Lower lobe of right lung (tissue), 2 donors: ENCODE measurements around the gene MSLN. TPM values are rescaled to one million over a fixed set of nuclear protein-coding genes. Genes with fewer than 3 reads are reported as not detected.

Experiments
- ATAC-seq, 2 donors: fragments of 200-7000 bp; cut with Tn5 transposase; one replicate each; pipeline ENCODE4 v1.9.1; 2020 to 2022; ENCODE audit warnings: mild to moderate bottlenecking in 2 of 2, moderate library complexity in 2 of 2
- DNase-seq: peaks from one replicate; pipeline ENCODE4 v3.0.0-alpha.2; 2020
- H3K27ac ChIP-seq: fragments of 200-600 bp; one replicate; pipeline ENCODE4 v1.8.0; 2022
- H3K27me3 ChIP-seq: fragments of 200-600 bp; one replicate; pipeline ENCODE4 v1.8.0; 2022; ENCODE audit warnings: low read depth
- H3K36me3 ChIP-seq: fragments of 200-600 bp; one replicate; pipeline ENCODE4 v1.8.0; 2022; ENCODE audit warnings: mild to moderate bottlenecking
- H3K4me1 ChIP-seq: fragments of 200-600 bp; one replicate; pipeline ENCODE4 v1.8.0; 2022
- H3K4me3 ChIP-seq: fragments of 200-600 bp; one replicate; pipeline ENCODE4 v1.8.0; 2022; ENCODE audit warnings: mild to moderate bottlenecking
- H3K9me3 ChIP-seq: fragments of 200-600 bp; one replicate; pipeline ENCODE4 v1.8.0; 2022
- intact Hi-C: fragments of 100-400 bp; cut with DNase I; formaldehyde crosslinking; loops from one replicate; pipeline ENCODE4 v1.11.0; 2022
- total RNA-seq: library from RNA; stranded (reverse); fragmentation: NEBNext Ultra II Directional; extraction: Animal tissue kit (Norgen Biotek cat#: 25700); gene quantifications from one replicate; pipeline ENCODE4 v1.2.1, GENCODE V29; 2021
- TF ChIP-seq, protein P1 (sequence below): fragments of 200-600 bp; IDR thresholded peaks from one replicate; pipeline ENCODE4 v1.8.0; 2022; ENCODE audit warnings: antibody characterized with exemption, mild to moderate bottlenecking
- donor health status: DM: no; HTN: yes; CAD: no; lungs with severe emphysema.

Gene MSLN
- total RNA-seq, 1 donor from 2014 or later: 42.6 TPM

- TF ChIP-seq, protein P1, sequence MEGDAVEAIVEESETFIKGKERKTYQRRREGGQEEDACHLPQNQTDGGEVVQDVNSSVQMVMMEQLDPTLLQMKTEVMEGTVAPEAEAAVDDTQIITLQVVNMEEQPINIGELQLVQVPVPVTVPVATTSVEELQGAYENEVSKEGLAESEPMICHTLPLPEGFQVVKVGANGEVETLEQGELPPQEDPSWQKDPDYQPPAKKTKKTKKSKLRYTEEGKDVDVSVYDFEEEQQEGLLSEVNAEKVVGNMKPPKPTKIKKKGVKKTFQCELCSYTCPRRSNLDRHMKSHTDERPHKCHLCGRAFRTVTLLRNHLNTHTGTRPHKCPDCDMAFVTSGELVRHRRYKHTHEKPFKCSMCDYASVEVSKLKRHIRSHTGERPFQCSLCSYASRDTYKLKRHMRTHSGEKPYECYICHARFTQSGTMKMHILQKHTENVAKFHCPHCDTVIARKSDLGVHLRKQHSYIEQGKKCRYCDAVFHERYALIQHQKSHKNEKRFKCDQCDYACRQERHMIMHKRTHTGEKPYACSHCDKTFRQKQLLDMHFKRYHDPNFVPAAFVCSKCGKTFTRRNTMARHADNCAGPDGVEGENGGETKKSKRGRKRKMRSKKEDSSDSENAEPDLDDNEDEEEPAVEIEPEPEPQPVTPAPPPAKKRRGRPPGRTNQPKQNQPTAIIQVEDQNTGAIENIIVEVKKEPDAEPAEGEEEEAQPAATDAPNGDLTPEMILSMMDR: no peak
- DNase-seq: no peak
- H3K4me3 ChIP-seq: no peak overlapping the region
- no peaks in the 10 kb centered on the region for H3K36me3 ChIP-seq
- H3K27me3 ChIP-seq: peaks cover 32% of the 10 kb centered on the region
- no peak overlapping the region for H3K27ac ChIP-seq
- no peaks in the 10 kb centered on the region for H3K9me3 ChIP-seq
- intact Hi-C loops: no loop called here
- ATAC-seq: no peak
- H3K4me1 ChIP-seq: peaks cover 13% of the 10 kb centered on the region
These were observed 41.2 kb downstream of the MSLN start for GRCh38 chr16:801584-802363.

GRCh38 chr16:802461-802860 is 41.9 kb downstream of the MSLN start:
- TF ChIP-seq, protein P1: no peak
- DNase-seq: no peak
- intact Hi-C loops: no loop called here
- ATAC-seq: no peak
- Histone ChIP-seq H3K4me3 (no peak overlapping the region), H3K27me3 (peaks cover 32% of the 10 kb centered on the region), H3K36me3 (no peaks in the 10 kb centered on the region), H3K4me1 (peaks cover 15% of the 10 kb centered on the region), H3K9me3 (no peaks in the 10 kb centered on the region), H3K27ac (no peak overlapping the region)

DNA sequence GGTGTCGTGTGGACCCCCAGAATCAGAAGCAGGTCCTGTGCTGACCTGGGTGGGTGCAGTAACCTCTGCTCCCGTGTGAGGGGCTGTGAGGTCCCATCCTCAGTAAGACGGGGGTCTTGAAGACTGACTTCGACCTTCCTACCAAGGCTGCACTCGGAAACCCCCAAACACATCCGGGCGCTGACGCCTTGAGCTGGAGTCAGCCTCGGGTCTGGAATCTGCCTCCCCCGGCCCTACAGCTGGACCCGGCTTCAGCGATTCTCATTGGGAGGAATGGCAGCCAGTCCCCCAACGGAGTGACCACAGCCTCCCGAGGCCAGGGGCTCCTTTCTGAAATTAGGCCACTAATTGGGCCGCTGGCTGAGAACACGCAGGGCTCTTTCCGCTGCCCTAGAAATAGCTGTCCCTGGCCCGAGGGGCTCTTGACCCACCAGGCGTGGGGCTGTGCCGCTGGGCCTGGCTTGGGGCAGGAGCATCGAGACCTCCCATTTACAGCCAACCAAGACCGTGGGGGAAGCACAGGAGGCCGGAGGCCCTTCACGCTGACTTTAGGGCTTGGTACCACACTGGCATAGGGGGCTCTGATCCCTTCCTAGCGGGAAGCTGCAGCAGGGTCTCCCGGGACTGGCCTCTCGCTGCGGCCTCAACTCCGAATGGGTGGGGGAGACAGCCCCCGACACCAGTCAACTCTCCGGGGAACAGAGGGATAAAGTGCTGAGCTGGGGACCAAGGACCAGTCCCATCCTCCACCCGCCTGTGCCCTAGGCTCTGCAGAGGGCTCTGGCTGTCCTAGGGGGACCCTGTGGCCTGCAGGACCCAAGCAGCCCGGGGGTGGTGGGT is 42.6 kb downstream of the MSLN start:
- TF ChIP-seq, protein P1: no peak
- peaks cover 32% of the 10 kb centered on the region for H3K27me3 ChIP-seq
- ATAC-seq: no peak
- no peak overlapping the region for H3K27ac ChIP-seq
- no peak for DNase-seq
- H3K4me3 ChIP-seq: no peak overlapping the region
- no peaks in the 10 kb centered on the region for H3K36me3 ChIP-seq
- H3K9me3 ChIP-seq: no peaks in the 10 kb centered on the region
- intact Hi-C loops: no loop called here
- H3K4me1 ChIP-seq: peaks cover 17% of the 10 kb centered on the region

- ATAC-seq (no peak), DNase-seq (no peak)
- peaks cover 23% of the 10 kb centered on the region for H3K4me1 ChIP-seq
- no peaks in the 10 kb centered on the region for H3K36me3 ChIP-seq
- H3K4me3 ChIP-seq: no peak overlapping the region
- intact Hi-C loops: no loop called here
- peaks cover 30% of the 10 kb centered on the region for H3K27me3 ChIP-seq
- H3K9me3 ChIP-seq: no peaks in the 10 kb centered on the region
- no peak overlapping the region for H3K27ac ChIP-seq
- TF ChIP-seq, protein P1: no peak
These were observed 43.2 kb downstream of the MSLN start for GRCh38 chr16:803754-804080.

DNA sequence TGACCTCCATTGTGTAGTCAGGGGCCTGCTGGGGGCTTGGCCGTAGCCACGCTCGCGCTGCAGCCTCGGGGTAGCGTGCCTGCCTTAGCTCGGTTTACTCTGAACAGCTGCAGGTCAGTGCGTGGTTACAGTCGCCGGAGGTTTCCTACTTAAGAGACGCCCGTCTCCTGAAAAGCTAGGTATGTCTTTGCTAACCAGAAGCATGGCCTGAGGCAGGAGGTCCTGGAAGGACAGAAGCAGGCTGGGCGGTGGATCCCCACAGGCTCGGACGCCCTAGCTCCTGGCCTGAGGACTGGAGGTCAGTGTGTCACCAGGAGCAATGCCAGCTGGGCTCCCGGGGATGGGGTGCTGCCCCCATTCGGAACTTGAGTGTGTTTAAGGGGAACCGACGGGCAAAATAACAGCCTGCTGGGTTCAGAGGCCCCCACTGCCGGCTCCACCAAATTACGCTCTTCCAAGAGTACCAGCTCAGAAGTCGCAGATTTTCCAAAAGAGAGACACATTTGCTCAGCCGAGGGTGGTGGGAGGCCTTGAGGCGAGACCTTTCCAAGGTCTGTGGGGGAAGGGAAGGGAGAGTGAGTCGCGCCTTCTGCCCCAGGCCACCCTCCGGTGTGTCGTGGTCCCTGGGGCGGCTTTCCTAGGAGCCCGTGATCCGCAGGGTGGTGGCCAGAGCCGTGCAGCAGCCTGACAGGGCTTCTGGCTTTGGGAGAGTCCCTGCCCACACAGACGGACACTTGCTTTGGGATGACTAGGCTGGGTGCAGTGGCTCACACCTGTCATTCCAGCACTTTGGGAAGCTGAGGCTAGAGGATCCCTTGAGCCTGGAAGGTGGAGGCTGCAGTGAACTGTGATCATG is 43.9 kb downstream of the MSLN start:
- Histone ChIP-seq H3K4me1 (peaks cover 24% of the 10 kb centered on the region), H3K36me3 (no peaks in the 10 kb centered on the region), H3K27ac (no peak overlapping the region), H3K4me3 (no peak overlapping the region), H3K9me3 (no peaks in the 10 kb centered on the region), H3K27me3 (peaks cover 23% of the 10 kb centered on the region)
- TF ChIP-seq, protein P1: no peak
- ATAC-seq: no peak
- no peak for DNase-seq
- intact Hi-C loops: no loop called here
